ENCODE measurements around the gene NKX6-2. TPM values are rescaled to one million over a fixed set of nuclear protein-coding genes. Genes with fewer than 3 reads are reported as not detected.

NKX6-2 gene
- total and polyA plus RNA-seq, 4 donors = 0.06 to 0.11 TPM; not detected in 2

DNA sequence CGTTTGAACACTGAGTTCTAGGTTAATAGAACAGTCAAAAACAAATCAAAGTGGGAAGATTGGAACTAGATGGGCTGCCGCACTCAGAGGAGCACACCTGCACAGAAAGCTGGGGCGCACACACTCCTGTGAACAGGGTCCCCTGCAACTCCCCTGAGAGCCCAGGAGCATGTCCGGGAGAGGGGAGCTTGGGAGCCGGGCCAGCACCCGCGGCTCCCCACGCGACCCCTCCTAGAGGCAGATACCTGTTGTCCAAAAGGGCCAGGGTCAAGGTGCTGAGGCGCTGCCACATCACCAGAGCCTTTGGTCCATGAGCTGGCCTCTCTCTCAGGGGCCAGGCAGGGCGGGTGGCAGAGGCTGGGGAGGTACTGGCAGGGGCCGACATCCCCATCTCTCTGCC, 5.6 kb downstream of the NKX6-2 start:
- H3K27ac ChIP-seq (ENCODE audit: low read depth in 1 of 2, low read length in 1 of 2) = no peak overlapping the region
- DNase-seq = no peak
- WGBS, 2 donors = 92 to 98% methylated on average over 12 of the region's 12 CpGs
- peaks cover 0 to 46% (median 5%) of the 10 kb centered on the region in 4 donors for H3K36me3 ChIP-seq (ENCODE audit: control insufficient read depth in 4 of 4, insufficient read depth in 4 of 4, low read length in 4 of 4)
- TF ChIP-seq, protein P1, sequence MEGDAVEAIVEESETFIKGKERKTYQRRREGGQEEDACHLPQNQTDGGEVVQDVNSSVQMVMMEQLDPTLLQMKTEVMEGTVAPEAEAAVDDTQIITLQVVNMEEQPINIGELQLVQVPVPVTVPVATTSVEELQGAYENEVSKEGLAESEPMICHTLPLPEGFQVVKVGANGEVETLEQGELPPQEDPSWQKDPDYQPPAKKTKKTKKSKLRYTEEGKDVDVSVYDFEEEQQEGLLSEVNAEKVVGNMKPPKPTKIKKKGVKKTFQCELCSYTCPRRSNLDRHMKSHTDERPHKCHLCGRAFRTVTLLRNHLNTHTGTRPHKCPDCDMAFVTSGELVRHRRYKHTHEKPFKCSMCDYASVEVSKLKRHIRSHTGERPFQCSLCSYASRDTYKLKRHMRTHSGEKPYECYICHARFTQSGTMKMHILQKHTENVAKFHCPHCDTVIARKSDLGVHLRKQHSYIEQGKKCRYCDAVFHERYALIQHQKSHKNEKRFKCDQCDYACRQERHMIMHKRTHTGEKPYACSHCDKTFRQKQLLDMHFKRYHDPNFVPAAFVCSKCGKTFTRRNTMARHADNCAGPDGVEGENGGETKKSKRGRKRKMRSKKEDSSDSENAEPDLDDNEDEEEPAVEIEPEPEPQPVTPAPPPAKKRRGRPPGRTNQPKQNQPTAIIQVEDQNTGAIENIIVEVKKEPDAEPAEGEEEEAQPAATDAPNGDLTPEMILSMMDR (IDR thresholded peaks at IDR 0.05; ENCODE audit: control extremely low read depth, extremely low read depth) = no peak
- no peak for ATAC-seq (ENCODE audit: insufficient read depth, low FRiP score)
- peaks cover 0 to 4% (median 0%) of the 10 kb centered on the region in 5 donors for H3K4me1 ChIP-seq (ENCODE audit: control insufficient read depth in 5 of 5, insufficient read depth in 5 of 5, low read length in 5 of 5)
- no peak overlapping the region for H3K9ac ChIP-seq (ENCODE audit: insufficient read depth in 1 of 2, low read length in 2 of 2)
- H3K4me3 ChIP-seq = no peak overlapping the region
- peaks cover 0 to 15% (median 0%) of the 10 kb centered on the region in 4 donors for H3K9me3 ChIP-seq (ENCODE audit: control insufficient read depth in 4 of 4, insufficient read depth in 3 of 4, low read length in 3 of 4)
- peaks cover 17 to 21% (median 19%) of the 10 kb centered on the region in 3 donors for H3K27me3 ChIP-seq (ENCODE audit: control insufficient read depth in 3 of 3, insufficient read depth in 3 of 3, low read length in 2 of 3)

GRCh38 chr10:132779549-132780294, 6.2 kb downstream of the NKX6-2 start:
- Histone ChIP-seq H3K9me3 (ENCODE audit: control insufficient read depth in 4 of 4, insufficient read depth in 3 of 4, low read length in 3 of 4) (peaks cover 0 to 13% (median 0%) of the 10 kb centered on the region in 4 donors), H3K27ac (ENCODE audit: low read depth in 1 of 2, low read length in 1 of 2) (no peak overlapping the region), H3K36me3 (ENCODE audit: control insufficient read depth in 4 of 4, insufficient read depth in 4 of 4, low read length in 4 of 4) (peaks cover 0 to 49% (median 5%) of the 10 kb centered on the region in 4 donors), H3K4me1 (ENCODE audit: control insufficient read depth in 5 of 5, insufficient read depth in 5 of 5, low read length in 5 of 5) (peaks cover 0 to 4% (median 0%) of the 10 kb centered on the region in 5 donors), H3K4me3 (no peak overlapping the region), H3K9ac (ENCODE audit: insufficient read depth in 1 of 2, low read length in 2 of 2) (no peak overlapping the region), H3K27me3 (ENCODE audit: control insufficient read depth in 3 of 3, insufficient read depth in 3 of 3, low read length in 2 of 3) (peaks cover 12 to 21% (median 19%) of the 10 kb centered on the region in 3 donors)
- ATAC-seq (ENCODE audit: insufficient read depth, low FRiP score) (no peak), DNase-seq (no peak)
- 95 to 98% methylated on average over 41 of the region's 41 CpGs for WGBS, 2 donors
- TF ChIP-seq, protein P1 (IDR thresholded peaks at IDR 0.05; ENCODE audit: control extremely low read depth, extremely low read depth) = no peak

GRCh38 chr10:132777441-132777840, 8.5 kb downstream of the NKX6-2 start:
- no peak overlapping the region for H3K27ac ChIP-seq (ENCODE audit: low read depth in 1 of 2, low read length in 1 of 2)
- no peak for DNase-seq
- no peak overlapping the region for H3K9ac ChIP-seq (ENCODE audit: insufficient read depth in 1 of 2, low read length in 2 of 2)
- TF ChIP-seq, protein P1 (IDR thresholded peaks at IDR 0.05; ENCODE audit: control extremely low read depth, extremely low read depth) = no peak
- WGBS, 2 donors = 93 to 98% methylated on average over 14 of the region's 14 CpGs
- H3K4me3 ChIP-seq = no peak overlapping the region
- peaks cover 0 to 12% (median 0%) of the 10 kb centered on the region in 4 donors for H3K9me3 ChIP-seq (ENCODE audit: control insufficient read depth in 4 of 4, insufficient read depth in 3 of 4, low read length in 3 of 4)
- H3K36me3 ChIP-seq (ENCODE audit: control insufficient read depth in 4 of 4, insufficient read depth in 4 of 4, low read length in 4 of 4) = peaks cover 0 to 51% (median 4%) of the 10 kb centered on the region in 4 donors
- peaks cover 3 to 4% (median 3%) of the 10 kb centered on the region in 3 donors for H3K27me3 ChIP-seq (ENCODE audit: control insufficient read depth in 3 of 3, insufficient read depth in 3 of 3, low read length in 2 of 3)
- no peak for ATAC-seq (ENCODE audit: insufficient read depth, low FRiP score)
- no peaks in the 10 kb centered on the region for H3K4me1 ChIP-seq (ENCODE audit: control insufficient read depth in 5 of 5, insufficient read depth in 5 of 5, low read length in 5 of 5)

Measured in lung (tissue), 12 donors.